Kidney (tissue), 14 donors: ENCODE results near the gene PRSS16. TPM values are rescaled to one million over a fixed set of nuclear protein-coding genes. Genes with fewer than 3 reads are reported as not detected.
A peak's percentile ranks its signal among the peaks of the same experiment; 100 is the strongest.
"Not testable (repeated sequence)": the region's sequence is repeated elsewhere in the genome, so short reads cannot be mapped to it uniquely, and the experiment has no call there.

ENCODE experiments used
- DNase-seq, 5 donors: peaks; one replicate each; pipeline ENCODE4 v3.0.0-alpha.2; 2013 to 2020
- FAIRE-seq: peaks from 2 replicates; lab custom pipeline; 2012; peaks lifted over from hg19 to GRCh38; lab: Jason Lieb, UNC
- H3K27ac ChIP-seq, 2 donors: one replicate each; pipeline ENCODE4 v1.7.0; 2013; ENCODE audit warnings: low read depth in 2 of 2, low read length in 2 of 2, inconsistent platforms in 1 of 2
- H3K27me3 ChIP-seq: one replicate; pipeline ENCODE4 v1.7.1; 2013; ENCODE audit warnings: low read length, inconsistent platforms; ENCODE audit not compliant: control insufficient read depth, insufficient read depth
- H3K36me3 ChIP-seq, 3 donors: one replicate each; pipeline versions ENCODE4 v1.7.0 to v1.7.1; 2013; ENCODE audit warnings: low read length in 3 of 3, control low read depth in 1 of 3, inconsistent platforms in 1 of 3; ENCODE audit not compliant: insufficient read depth in 3 of 3, control insufficient read depth in 2 of 3
- H3K4me1 ChIP-seq, 3 donors: one replicate each; pipeline versions ENCODE4 v1.7.0 to v1.7.1; 2013; ENCODE audit warnings: low read length in 3 of 3, inconsistent platforms in 1 of 3, low read depth in 1 of 3; ENCODE audit not compliant: control insufficient read depth in 2 of 3, insufficient read depth in 2 of 3
- H3K4me3 ChIP-seq, 3 donors: one replicate each; pipeline versions ENCODE4 v1.7.0 to v1.8.1; 2013; ENCODE audit warnings: low read length in 3 of 3, control low read depth in 1 of 3, inconsistent platforms in 1 of 3
- H3K9ac ChIP-seq, 3 donors: one replicate each; pipeline versions ENCODE4 v1.7.0 to v1.7.1; 2013; ENCODE audit warnings: low read length in 3 of 3, control low read depth in 1 of 3, inconsistent platforms in 1 of 3
- H3K9me3 ChIP-seq, 3 donors: one replicate each; pipeline versions ENCODE4 v1.7.0 to v1.7.1; 2013; ENCODE audit warnings: low read length in 3 of 3, control low read depth in 1 of 3, inconsistent platforms in 1 of 3; ENCODE audit not compliant: control insufficient read depth in 2 of 3, insufficient read depth in 1 of 3
- CTCF ChIP-seq: IDR thresholded peaks from 3 replicates; pipeline ENCODE4 v1.5.1; 2012; ENCODE audit warnings: mild to moderate bottlenecking, moderate library complexity, borderline replicate concordance; ENCODE audit not compliant: insufficient read depth; ENCODE audit errors: extremely low read depth
- intact Hi-C: fragments of 100-400 bp; cut with DNase I; formaldehyde crosslinking; loops from one replicate; pipeline ENCODE4 v1.11.1; 2022
- polyA plus RNA-seq: library from polyadenylated mRNA; stranded (reverse); fragments of 350-450 nt; fragmentation: Illumina TruSeq; extraction: RNeasy Lipid Tissue Mini Kit (QIAGEN cat#74804); gene quantifications from one replicate; pipeline ENCODE4 v1.2.3, GENCODE V29; 2014; ENCODE audit warnings: low read depth, low replicate concordance; ENCODE audit not compliant: insufficient read depth
- total RNA-seq: library from RNA; stranded (reverse); fragmentation: NEBNext Ultra II Directional; extraction: Animal tissue kit (Norgen Biotek cat#: 25700); gene quantifications from one replicate; pipeline ENCODE4 v1.2.1, GENCODE V29; 2021
- donor health status: control.
- donor health status: control.
- donor health status: control.
- donor health status: control.
- donor health status: control.
- donor health status: DM: yes; HTN: yes; CAD: no.
- donor health status: Normal renal cell carcinoma (clear cell type).

Gene PRSS16
- total and polyA plus RNA-seq, 2 donors from 2014 or later = 5.1 to 11.2 TPM

GRCh38 chr6:27263886-27264285 lies 16.4 kb downstream of the PRSS16 start:
- FAIRE-seq (no peak), DNase-seq (no peak)
- Histone ChIP-seq H3K27ac (no peak overlapping the region), H3K4me1 (no peaks in the 10 kb centered on the region), H3K4me3 (no peak overlapping the region), H3K36me3 (no peaks in the 10 kb centered on the region), H3K9ac (no peak overlapping the region), H3K27me3 (peaks cover 41% of the 10 kb centered on the region), H3K9me3 (peaks cover 0 to 2% (median 0%) of the 10 kb centered on the region in 3 donors)
- no peak for TF ChIP-seq CTCF
- intact Hi-C loops = no loop called here

GRCh38 chr6:27267003-27267402 lies 19.5 kb downstream of the PRSS16 start:
- H3K9ac ChIP-seq, H3K4me1 ChIP-seq, H3K9me3 ChIP-seq, FAIRE-seq, H3K27ac ChIP-seq, H3K4me3 ChIP-seq, DNase-seq, H3K36me3 ChIP-seq, intact Hi-C loops: not testable (repeated sequence)
- peaks cover 39% of the 10 kb centered on the region for H3K27me3 ChIP-seq

- peak in 2 of 5 donors; percentile 28 to 51 for DNase-seq
- H3K9ac ChIP-seq = no peak overlapping the region
- no peak overlapping the region for H3K4me3 ChIP-seq
- H3K36me3 ChIP-seq = no peaks in the 10 kb centered on the region
- FAIRE-seq = no peak
- H3K27ac ChIP-seq = no peak overlapping the region
- no peak for TF ChIP-seq CTCF
- H3K4me1 ChIP-seq = no peaks in the 10 kb centered on the region
- intact Hi-C loops = no loop called here
- peaks cover 40% of the 10 kb centered on the region for H3K27me3 ChIP-seq
- no peaks in the 10 kb centered on the region for H3K9me3 ChIP-seq
Measured at GRCh38 chr6:27267857-27268434, 20.4 kb downstream of the PRSS16 start.

- DNase-seq (no peak), FAIRE-seq (no peak)
- Histone ChIP-seq H3K9ac (no peak overlapping the region), H3K4me1 (no peaks in the 10 kb centered on the region), H3K4me3 (no peak overlapping the region), H3K27me3 (peaks cover 46% of the 10 kb centered on the region), H3K27ac (no peak overlapping the region), H3K9me3 (no peaks in the 10 kb centered on the region), H3K36me3 (no peaks in the 10 kb centered on the region)
- intact Hi-C loops = no loop called here
- no peak for TF ChIP-seq CTCF
Measured at GRCh38 chr6:27268803-27269202, 21.3 kb downstream of the PRSS16 start.
